HG03460 (cell line): Measurements from ENCODE around the gene DNASE1L1.

Experiments
- ATAC-seq: cut with Tn5 transposase; IDR thresholded peaks from one replicate; pipeline ENCODE4 v1.9.1; 2021; ENCODE audit not compliant: unreplicated experiment

The DNASE1L1 gene

GRCh38 chrX:154369449-154370299 is 39.4 kb downstream of the DNASE1L1 start:
- no peak for ATAC-seq

GRCh38 chrX:154368630-154369448 is 40.2 kb downstream of the DNASE1L1 start:
- ATAC-seq: no peak

GRCh38 chrX:154367474-154368308 is 41.4 kb downstream of the DNASE1L1 start:
- no peak for ATAC-seq

- ATAC-seq: no peak
Observed at GRCh38 chrX:154366666-154367055, 42.4 kb downstream of the DNASE1L1 start.

GRCh38 chrX:154365997-154366665 is 42.9 kb downstream of the DNASE1L1 start:
- ATAC-seq: no peak

GRCh38 chrX:154365052-154365600 is 43.9 kb downstream of the DNASE1L1 start:
- ATAC-seq: no peak

GRCh38 chrX:154363706-154364439 is 45.2 kb downstream of the DNASE1L1 start:
- ATAC-seq: no peak

GRCh38 chrX:154362085-154362742 is 46.8 kb downstream of the DNASE1L1 start:
- no peak for ATAC-seq

GRCh38 chrX:154360155-154360713 is 48.8 kb downstream of the DNASE1L1 start:
- ATAC-seq: no peak

GRCh38 chrX:154359362-154360154 is 49.5 kb downstream of the DNASE1L1 start:
- ATAC-seq: no peak

GRCh38 chrX:154358829-154359228 is 50.2 kb downstream of the DNASE1L1 start:
- ATAC-seq: no peak

- ATAC-seq: no peak
Observed at GRCh38 chrX:154358011-154358410, 51.0 kb downstream of the DNASE1L1 start.

- no peak for ATAC-seq
Observed at GRCh38 chrX:154357205-154357604, 51.8 kb downstream of the DNASE1L1 start.

- no peak for ATAC-seq
Observed at GRCh38 chrX:154356596-154356995, 52.5 kb downstream of the DNASE1L1 start.

GRCh38 chrX:154355776-154356140 is 53.3 kb downstream of the DNASE1L1 start:
- no peak for ATAC-seq

- ATAC-seq: no peak
Observed at GRCh38 chrX:154355094-154355775, 53.8 kb downstream of the DNASE1L1 start.

- ATAC-seq: no peak
Observed at GRCh38 chrX:154354516-154354915, 54.5 kb downstream of the DNASE1L1 start.
